ENCODE measurements around the gene TP53.

TP53 gene

DNA sequence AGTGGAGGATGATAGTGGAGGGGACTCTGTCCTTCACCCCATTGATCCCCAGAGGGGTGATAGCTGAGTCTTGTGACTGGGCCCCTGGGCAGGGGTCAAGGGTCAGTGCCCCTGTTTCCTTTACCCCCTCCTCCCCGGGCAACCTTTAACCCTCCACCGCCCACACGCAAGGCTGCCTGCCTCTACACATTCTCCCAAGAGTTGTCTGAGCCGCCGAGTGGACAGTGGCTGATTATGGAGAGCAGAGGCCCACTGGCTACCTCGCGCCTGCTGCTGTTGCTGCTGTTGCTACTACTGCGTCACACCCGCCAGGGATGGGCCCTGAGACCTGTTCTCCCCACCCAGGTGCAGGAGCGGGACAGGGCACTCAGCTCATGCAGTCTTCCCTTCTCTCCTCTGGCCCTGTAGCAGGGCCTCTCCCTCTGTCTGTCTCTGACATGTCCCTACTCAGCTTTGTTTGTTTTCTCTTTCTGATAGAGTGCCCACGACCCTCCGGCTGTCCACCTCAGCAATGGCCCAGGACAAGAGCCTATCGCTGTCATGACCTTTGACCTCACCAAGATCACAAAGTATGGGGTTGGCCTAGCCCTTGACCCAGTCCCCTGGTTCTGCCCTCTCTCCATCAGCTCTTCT, 57.2 kb downstream of the TP53 start, which contains the start of gene SHBG:
Gene SHBG, plus strand, starts transcription at position 197 of the 633 bp plus-strand sequence. Its CDS starts 38 bp downstream, at position 235.
- Histone ChIP-seq H3K79me2 (ENCODE audit: insufficient read depth, low read length) (peaks cover 7% of the 10 kb centered on the region; the same call in 1 of the 2 replicates), H3K4me1 (ENCODE audit: insufficient read depth, low read length, poor library complexity, severe bottlenecking) (peaks cover 7% of the 10 kb centered on the region), H3F3A (ENCODE audit: low read depth) (no peaks in the 10 kb centered on the region), H2AFZ (ENCODE audit: low read length) (no peak within 1 kb of the TSS), H3K4me2 (ENCODE audit: low read depth, low read length, poor library complexity, severe bottlenecking) (no peak within 1 kb of the TSS), H4K20me1 (ENCODE audit: insufficient read depth, low read length, poor library complexity, severe bottlenecking) (no peaks in the 10 kb centered on the region), H3K27me3 (ENCODE audit: insufficient read depth, low read length, poor library complexity, severe bottlenecking) (no peaks in the 10 kb centered on the region), H3K4me3 (ENCODE audit: low read length, poor library complexity, severe bottlenecking) (no peak within 1 kb of the TSS), H3K36me3 (ENCODE audit: insufficient read depth, low read length) (no peaks in the 10 kb centered on the region), H3K9me2 (replicated peaks; ENCODE audit: low read depth, low read length) (no peaks in the 10 kb centered on the region), H3K9me3 (ENCODE audit: insufficient read depth, low read depth, low read length) (no peaks in the 10 kb centered on the region), H3K9ac (ENCODE audit: low read depth, low read length, poor library complexity, severe bottlenecking) (no peak within 1 kb of the TSS)
- TF ChIP-seq, protein P1, sequence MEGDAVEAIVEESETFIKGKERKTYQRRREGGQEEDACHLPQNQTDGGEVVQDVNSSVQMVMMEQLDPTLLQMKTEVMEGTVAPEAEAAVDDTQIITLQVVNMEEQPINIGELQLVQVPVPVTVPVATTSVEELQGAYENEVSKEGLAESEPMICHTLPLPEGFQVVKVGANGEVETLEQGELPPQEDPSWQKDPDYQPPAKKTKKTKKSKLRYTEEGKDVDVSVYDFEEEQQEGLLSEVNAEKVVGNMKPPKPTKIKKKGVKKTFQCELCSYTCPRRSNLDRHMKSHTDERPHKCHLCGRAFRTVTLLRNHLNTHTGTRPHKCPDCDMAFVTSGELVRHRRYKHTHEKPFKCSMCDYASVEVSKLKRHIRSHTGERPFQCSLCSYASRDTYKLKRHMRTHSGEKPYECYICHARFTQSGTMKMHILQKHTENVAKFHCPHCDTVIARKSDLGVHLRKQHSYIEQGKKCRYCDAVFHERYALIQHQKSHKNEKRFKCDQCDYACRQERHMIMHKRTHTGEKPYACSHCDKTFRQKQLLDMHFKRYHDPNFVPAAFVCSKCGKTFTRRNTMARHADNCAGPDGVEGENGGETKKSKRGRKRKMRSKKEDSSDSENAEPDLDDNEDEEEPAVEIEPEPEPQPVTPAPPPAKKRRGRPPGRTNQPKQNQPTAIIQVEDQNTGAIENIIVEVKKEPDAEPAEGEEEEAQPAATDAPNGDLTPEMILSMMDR (conservative IDR thresholded peaks at IDR 0.05; ENCODE audit: low read length): no peak
- no peak for TF ChIP-seq EZH2phosphoT487 (IDR thresholded peaks at IDR 0.05; ENCODE audit: borderline replicate concordance)

DNA sequence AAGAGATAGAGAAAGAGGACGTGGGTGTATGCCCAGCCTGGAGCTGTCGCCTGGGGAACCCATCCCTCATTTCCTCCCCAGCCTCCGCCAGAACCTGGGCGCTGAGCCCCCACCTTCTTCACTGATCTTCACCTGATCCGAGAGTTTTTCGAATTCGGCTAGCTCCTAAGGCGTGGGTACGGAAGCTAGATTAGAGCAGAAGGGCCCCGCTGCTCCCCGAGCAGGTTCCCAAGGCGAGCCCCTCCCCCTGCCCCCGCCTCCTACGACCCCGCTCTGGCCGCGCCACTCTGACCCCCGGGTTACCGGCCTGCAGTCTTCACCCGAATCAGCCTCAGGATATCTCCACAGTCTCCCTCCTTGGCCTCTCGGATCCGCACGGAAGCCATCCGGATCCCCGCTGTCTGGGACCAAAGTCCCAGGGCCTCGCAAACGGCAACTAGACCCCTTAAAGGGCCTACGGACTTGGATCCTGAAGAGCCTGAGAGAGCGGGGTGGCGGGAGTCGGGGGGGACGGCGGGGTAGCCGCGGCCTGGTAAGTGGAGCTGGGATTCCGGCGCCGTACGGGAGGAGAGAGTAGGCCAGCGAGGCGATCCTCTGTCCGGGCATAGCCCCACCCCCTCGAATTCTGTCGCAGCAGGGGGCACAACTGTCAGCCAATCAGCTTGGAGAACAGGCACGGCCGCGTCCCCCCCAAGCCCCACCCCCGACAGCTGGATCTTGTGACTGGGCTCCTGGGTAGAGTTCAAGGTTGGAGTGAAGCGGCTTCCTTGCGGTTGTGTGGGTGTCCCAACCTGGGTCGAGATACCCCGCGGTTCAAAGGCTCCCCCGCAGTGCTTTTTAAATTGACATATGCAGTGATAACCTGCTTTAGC, 59.8 kb downstream of the TP53 start, which contains the start of gene SAT2:
Gene SAT2, minus strand, starts transcription at position 572 of the 872 bp plus-strand sequence. Its CDS starts 186 bp downstream, at position 386.
- peaks cover 7% of the 10 kb centered on the region for H3K4me1 ChIP-seq (ENCODE audit: insufficient read depth, low read length, poor library complexity, severe bottlenecking)
- H3K36me3 ChIP-seq (ENCODE audit: insufficient read depth, low read length): no peaks in the 10 kb centered on the region

DNA sequence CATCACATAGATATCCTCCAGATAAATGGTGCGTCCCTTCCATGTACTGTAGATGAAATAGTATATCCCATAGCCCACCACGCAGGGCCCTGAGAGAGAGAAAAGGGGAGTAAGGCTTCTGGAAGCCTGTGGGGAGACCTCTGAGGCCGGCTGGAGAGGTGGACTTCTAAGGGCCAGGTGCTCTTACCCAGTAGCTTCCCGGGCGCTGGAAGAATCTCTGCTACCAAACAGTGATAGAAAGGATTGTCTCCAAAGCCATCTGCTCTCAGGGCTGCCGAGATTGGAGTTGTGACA, 60.4 kb downstream of the TP53 start:
- Histone ChIP-seq H3K9me3 (ENCODE audit: insufficient read depth, low read depth, low read length) (no peaks in the 10 kb centered on the region), H3K9ac (ENCODE audit: low read depth, low read length, poor library complexity, severe bottlenecking) (peak overlapping the region; percentile 87), H2AFZ (ENCODE audit: low read length) (peak overlapping the region; percentile 87; the same call in 1 of the 2 replicates), H3K4me2 (ENCODE audit: low read depth, low read length, poor library complexity, severe bottlenecking) (peak overlapping the region; percentile 88), H3K36me3 (ENCODE audit: insufficient read depth, low read length) (no peaks in the 10 kb centered on the region), H3K27me3 (ENCODE audit: insufficient read depth, low read length, poor library complexity, severe bottlenecking) (no peaks in the 10 kb centered on the region), H3K9me2 (replicated peaks; ENCODE audit: low read depth, low read length) (no peaks in the 10 kb centered on the region), H3K4me1 (ENCODE audit: insufficient read depth, low read length, poor library complexity, severe bottlenecking) (peaks cover 7% of the 10 kb centered on the region), H4K20me1 (ENCODE audit: insufficient read depth, low read length, poor library complexity, severe bottlenecking) (no peaks in the 10 kb centered on the region), H3F3A (ENCODE audit: low read depth) (no peaks in the 10 kb centered on the region), H3K79me2 (ENCODE audit: insufficient read depth, low read length) (peaks cover 7% of the 10 kb centered on the region; the same call in 1 of the 2 replicates), H3K4me3 (ENCODE audit: low read length, poor library complexity, severe bottlenecking) (peak overlapping the region; percentile 94)
- no peak for TF ChIP-seq EZH2phosphoT487 (IDR thresholded peaks at IDR 0.05; ENCODE audit: borderline replicate concordance)
- TF ChIP-seq, protein P1 (conservative IDR thresholded peaks at IDR 0.05; ENCODE audit: low read length): no peak

More for the DNA sequence above, 59.8 kb downstream of the TP53 start, which contains the start of gene SAT2:
- TF ChIP-seq, protein P1 (conservative IDR thresholded peaks at IDR 0.05; ENCODE audit: low read length): no peak
- no peak for TF ChIP-seq EZH2phosphoT487 (IDR thresholded peaks at IDR 0.05; ENCODE audit: borderline replicate concordance)
- peaks cover 7% of the 10 kb centered on the region; the same call in 1 of the 2 replicates for H3K79me2 ChIP-seq (ENCODE audit: insufficient read depth, low read length)
- no peaks in the 10 kb centered on the region for H3K9me3 ChIP-seq (ENCODE audit: insufficient read depth, low read depth, low read length)
- H4K20me1 ChIP-seq (ENCODE audit: insufficient read depth, low read length, poor library complexity, severe bottlenecking): no peaks in the 10 kb centered on the region
- peak within 1 kb of the TSS; percentile 87 for H3K9ac ChIP-seq (ENCODE audit: low read depth, low read length, poor library complexity, severe bottlenecking)
- H2AFZ ChIP-seq (ENCODE audit: low read length): peak within 1 kb of the TSS; percentile 87
- no peaks in the 10 kb centered on the region for H3K27me3 ChIP-seq (ENCODE audit: insufficient read depth, low read length, poor library complexity, severe bottlenecking)
- H3K4me3 ChIP-seq (ENCODE audit: low read length, poor library complexity, severe bottlenecking): peak within 1 kb of the TSS; percentile 94
- peak within 1 kb of the TSS; percentile 88 for H3K4me2 ChIP-seq (ENCODE audit: low read depth, low read length, poor library complexity, severe bottlenecking)
- H3K9me2 ChIP-seq (replicated peaks; ENCODE audit: low read depth, low read length): no peaks in the 10 kb centered on the region
- no peaks in the 10 kb centered on the region for H3F3A ChIP-seq (ENCODE audit: low read depth)
